HG03378 (cell line): ENCODE data around the gene VPS26C.
"Not testable (repeated sequence)": the region's sequence is repeated elsewhere in the genome, so short reads cannot be mapped to it uniquely, and the experiment has no call there.

Experiments used
- ATAC-seq: cut with Tn5 transposase; IDR thresholded peaks from one replicate; pipeline ENCODE4 v1.9.1; 2021; ENCODE audit warnings: mild to moderate bottlenecking, moderate library complexity; ENCODE audit not compliant: unreplicated experiment

VPS26C gene

GRCh38 chr21:37231671-37232070 is 35.5 kb downstream of the VPS26C start:
- ATAC-seq, result no peak

GRCh38 chr21:37231249-37231645 is 35.9 kb downstream of the VPS26C start:
- no peak for ATAC-seq

- ATAC-seq, result no peak
Observed at GRCh38 chr21:37230632-37231248, 36.4 kb downstream of the VPS26C start.

DNA sequence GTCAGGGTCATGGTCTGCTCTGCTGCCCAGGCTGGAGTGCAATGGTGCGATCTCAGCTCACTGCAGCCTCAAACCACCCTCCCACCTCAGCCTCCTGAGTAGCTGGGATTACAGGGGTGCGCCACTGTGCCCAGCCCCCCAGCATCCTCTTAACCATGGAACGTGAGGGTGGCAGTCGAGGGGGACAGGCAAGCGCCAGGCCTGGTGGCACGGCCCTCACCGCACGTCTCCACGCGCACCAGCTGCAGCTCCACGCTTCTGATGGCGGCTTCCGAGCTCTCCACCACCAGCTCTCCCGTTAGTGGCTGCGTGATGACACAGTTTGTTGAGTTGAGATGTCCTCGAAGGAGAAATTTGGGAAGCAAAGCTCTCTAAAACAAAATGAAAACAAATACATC is 39.1 kb downstream of the VPS26C start:
- ATAC-seq, result no peak

DNA sequence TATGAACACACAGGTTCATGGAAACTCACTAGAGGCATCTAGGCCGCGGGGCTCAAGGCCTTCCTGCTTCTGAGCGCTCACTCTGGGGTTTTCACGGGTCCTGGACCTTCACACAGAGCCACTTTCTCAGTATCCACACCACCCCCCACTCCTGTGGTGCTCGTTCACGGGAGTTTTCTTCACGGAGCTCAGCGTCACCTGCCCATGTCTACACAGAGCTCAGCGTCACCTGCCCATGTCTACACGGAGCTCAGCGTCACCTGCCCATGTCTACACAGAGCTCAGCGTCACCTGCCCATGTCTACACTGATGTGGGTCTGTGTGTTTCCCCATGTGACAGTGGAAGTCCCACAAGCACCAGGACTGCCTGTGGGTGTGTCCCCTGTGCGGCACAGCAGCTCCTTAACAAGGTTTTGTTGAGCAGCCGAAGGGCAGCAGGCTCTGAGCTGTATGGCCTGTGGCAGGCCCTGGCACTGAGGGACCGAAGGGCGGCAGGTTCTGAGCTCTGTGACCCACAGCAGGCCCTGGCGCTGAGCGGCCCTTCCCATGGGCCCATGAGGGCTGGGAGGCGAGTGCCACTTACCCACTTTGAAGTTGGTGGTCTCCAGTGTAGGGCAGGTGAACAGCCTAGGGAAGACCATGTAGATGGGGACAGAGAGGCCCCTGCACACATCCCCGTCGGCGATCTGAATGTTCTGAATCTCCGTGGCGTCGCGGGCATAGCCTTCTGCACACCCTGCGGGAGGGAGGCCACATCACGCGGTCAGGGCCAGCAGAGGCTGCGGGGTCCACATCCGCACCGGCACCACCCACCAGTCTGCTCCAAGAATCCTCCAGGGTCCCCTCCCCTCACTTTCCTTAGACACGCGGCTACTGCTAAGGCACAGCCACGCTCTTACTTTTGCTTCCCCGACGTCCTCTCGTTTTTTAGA is 39.8 kb downstream of the VPS26C start:
- no peak for ATAC-seq

DNA sequence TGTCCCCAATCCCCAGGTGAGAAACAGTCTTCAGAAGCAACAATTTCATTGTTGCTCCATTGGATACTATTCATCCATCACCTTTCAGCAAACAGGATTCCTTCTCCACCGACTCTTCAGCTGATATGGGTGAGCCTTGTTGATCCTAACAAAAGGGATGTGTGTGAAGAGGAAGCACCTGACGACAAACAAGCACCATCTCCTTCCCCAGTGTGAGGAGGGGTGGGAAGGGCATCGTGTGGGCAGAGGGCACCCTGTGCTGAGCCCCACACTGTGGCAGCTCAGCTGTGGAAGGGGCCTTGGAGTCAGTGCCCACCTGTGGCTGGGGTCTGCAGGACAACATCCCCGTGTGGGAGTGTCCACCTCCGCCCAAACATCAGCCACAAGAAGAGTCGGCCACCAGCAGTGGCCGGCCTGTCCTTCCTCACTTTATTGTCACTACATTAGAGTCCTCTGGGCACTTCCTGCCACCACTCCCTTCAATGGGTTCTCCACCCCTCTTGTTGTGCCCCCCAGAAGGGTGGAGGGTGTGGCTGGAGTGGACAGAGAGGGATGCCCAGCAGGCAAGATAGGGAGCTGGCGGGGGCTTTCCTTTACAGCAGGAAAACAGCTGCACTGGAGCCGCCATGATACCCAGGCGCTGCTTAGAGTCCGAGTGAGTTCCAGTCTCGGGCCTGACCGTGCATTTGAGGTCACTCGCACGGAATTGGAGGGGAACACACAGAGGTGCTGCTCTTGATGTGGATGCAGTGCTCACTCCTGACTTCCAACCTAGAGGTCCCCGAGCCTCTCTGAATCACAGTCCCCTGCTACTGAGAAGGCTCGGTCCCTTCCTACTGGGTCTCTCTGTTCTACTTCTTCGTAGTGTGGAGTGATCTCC is 40.9 kb downstream of the VPS26C start:
- no peak for ATAC-seq

DNA sequence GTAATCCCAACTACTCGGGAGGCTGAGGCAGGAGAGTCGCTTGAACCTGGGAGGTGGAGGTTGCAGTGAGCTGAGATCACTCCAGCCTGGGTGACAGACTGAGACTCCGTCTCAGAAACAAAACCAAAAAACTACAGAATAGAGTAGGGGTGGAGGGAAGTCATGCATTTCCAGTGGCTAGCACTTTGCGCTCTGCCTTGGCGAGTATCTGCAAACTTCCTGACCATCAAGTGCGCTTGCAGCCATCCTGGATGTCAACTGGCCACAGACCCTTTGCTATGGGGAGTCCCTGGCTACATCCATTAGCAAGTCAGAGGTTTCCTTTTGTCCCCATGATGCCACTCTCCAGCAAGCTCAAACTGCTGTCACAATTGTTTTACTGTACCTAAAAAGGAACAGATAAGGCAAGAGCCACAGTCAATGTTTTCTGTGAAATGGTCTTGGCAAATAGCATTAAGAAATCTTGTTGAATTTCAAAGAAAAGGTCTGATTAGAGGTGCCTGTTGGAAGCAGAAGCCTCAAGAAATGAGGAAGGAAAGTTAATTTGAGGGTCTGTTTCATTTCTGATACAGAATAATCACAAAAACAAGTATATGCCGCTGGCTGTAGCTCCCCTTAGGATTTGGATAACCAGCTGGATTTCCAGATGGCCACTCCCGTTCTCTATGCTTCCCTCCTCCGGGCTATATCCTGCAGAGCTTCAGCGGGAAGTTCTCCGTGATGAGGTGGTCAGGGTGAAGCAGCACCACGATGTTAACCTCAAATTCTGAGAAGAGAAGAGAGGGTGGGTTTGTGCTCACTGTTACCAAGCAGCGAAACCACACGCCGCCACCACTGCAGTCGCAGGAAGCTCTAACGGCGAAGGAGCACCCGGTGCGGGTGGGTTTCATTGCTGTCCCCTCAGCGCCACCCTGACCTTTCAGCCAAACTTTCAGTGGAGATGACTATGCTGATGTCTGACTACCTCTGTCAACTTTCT is 42.0 kb downstream of the VPS26C start:
- no peak for ATAC-seq

- no peak for ATAC-seq
Observed at GRCh38 chr21:37223804-37224345, 43.3 kb downstream of the VPS26C start.

DNA sequence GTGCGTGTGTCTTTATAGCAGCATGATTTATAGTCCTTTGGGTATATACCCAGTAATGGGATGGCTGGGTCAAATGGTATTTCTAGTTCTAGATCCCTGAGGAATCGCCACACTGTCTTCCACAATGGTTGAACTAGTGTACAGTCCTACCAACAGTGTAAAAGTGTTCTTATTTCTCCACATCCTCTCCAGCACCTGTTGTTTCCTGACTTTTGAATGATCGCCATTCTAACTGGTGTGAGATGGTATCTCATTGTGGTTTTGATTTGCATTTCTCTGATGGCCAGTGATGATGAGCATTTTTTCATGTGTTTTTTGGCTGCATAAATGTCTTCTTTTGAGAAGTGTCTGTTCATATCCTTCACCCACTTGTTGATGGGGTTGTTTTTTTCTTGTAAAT is 44.9 kb downstream of the VPS26C start:
- ATAC-seq, result not testable (repeated sequence)

DNA sequence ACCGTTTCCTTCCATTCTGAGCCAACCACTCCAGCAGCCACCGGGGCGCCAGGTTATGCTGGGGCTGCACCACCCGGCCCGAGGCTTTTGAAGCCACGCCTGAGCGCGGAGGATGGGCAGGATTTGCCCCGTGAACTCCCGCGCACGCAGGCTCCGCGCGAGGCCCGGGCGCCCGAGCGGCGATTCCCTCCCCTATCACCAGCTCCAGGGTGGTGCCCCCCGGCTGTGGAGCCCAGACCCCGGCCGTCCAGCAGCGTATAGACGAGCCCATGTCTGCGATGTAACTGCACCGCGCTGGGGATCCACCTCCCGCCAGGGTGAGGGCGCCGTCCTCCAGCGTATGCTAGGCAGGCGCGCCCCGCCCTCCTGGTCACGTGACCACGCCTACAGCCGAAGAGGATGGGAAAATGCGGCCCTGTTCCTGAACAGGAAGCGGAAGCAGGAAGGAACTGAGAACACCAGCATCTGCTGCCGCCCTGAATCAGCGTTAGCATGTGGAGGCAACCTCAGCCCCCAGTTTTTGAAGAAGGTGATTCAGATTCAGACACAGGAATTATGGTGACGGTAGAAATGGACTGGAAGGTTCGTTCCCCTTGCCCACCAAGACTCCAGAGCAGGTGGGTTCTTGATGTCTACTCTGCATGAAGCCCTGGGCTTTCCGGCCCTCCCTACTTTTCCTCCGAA is 46.0 kb downstream of the VPS26C start:
- peak; percentile 73 for ATAC-seq

- ATAC-seq, result peak; percentile 38
Observed at GRCh38 chr21:37220433-37220980, 46.6 kb downstream of the VPS26C start.

DNA sequence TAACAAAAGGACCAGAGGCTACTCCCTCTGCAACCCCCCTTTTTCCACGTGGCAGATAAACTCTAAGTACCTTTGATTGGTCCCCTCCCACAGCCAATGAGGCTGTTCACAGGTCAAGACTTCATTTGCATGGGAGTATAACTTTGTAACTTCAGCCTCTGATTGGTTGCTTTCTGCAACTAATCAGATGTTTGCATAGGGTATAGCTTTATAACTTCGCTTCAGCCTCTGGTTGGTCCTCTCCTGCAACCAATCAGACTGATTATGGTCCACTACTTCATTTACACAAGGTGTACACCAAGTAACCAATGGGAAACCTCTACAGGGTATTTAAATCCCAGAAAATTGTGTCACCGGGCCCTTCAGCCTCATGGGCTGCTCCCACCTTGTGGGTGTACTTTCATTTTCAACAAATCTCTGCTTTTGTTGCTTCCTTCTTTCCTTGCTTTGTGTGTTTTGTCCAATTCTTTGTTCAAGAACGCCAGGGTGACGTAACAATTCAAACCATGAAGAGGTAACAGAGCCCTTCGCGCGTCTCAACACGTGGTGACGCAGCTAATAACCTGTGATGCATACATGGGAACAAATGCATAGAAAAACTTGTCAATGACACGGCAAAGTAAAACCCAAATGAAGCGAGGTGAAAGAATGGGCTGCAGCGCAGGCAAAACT is 47.2 kb downstream of the VPS26C start:
- ATAC-seq, result no peak

GRCh38 chr21:37214952-37215351 is 52.2 kb downstream of the VPS26C start:
- ATAC-seq, result no peak

GRCh38 chr21:37210799-37211198 is 56.3 kb downstream of the VPS26C start:
- ATAC-seq, result no peak

GRCh38 chr21:37210130-37210529 is 57.0 kb downstream of the VPS26C start:
- no peak for ATAC-seq

- peak; percentile 25 for ATAC-seq
Observed at GRCh38 chr21:37208741-37209225, 58.4 kb downstream of the VPS26C start.

- ATAC-seq, result peak; percentile 57
Observed at GRCh38 chr21:37208056-37208721, 58.9 kb downstream of the VPS26C start.
